IMR-90 (cell line): ENCODE measurements around the gene ZNF358.

ENCODE experiments used
- BHLHE40 ChIP-seq: fragments of 150-350 bp; IDR thresholded peaks from 2 replicates; pipeline ENCODE4 v1.6.1; 2016; ENCODE audit warnings: mild to moderate bottlenecking, low read depth, low read length
- CEBPB ChIP-seq: IDR thresholded peaks from 2 replicates; pipeline ENCODE4 v1.6.1; 2012; ENCODE audit warnings: low read depth, low read length, improper control_type of control experiment
- CHD1 ChIP-seq: IDR thresholded peaks from 2 replicates; pipeline ENCODE4 v1.6.1; 2012; ENCODE audit warnings: low read depth, low read length, improper control_type of control experiment
- MAZ ChIP-seq: IDR thresholded peaks from 2 replicates; pipeline ENCODE4 v1.6.1; 2012; ENCODE audit warnings: low read depth, mild to moderate bottlenecking, low read length, improper control_type of control experiment, moderate library complexity, borderline replicate concordance
- MXI1 ChIP-seq: IDR thresholded peaks from 2 replicates; pipeline ENCODE4 v1.6.1; 2012; ENCODE audit warnings: low read depth, mild to moderate bottlenecking, low read length, moderate library complexity, borderline replicate concordance
- NFE2L2 ChIP-seq: fragments of 150-350 bp; IDR thresholded peaks from 2 replicates; pipeline ENCODE4 v1.6.1; 2016; ENCODE audit warnings: low read depth, mild to moderate bottlenecking, low read length
- POLR2A ChIP-seq: IDR thresholded peaks from 2 replicates; pipeline ENCODE4 v1.6.1; 2012; ENCODE audit warnings: mild to moderate bottlenecking, low read depth, low read length
- RAD21 ChIP-seq: IDR thresholded peaks from 2 replicates; pipeline ENCODE4 v1.6.1; 2012; ENCODE audit warnings: low read length, improper control_type of control experiment
- RCOR1 ChIP-seq: IDR thresholded peaks from 2 replicates; pipeline ENCODE4 v1.6.1; 2012; ENCODE audit warnings: mild to moderate bottlenecking, low read length, improper control_type of control experiment; ENCODE audit not compliant: insufficient replicate concordance
- RFX5 ChIP-seq: IDR thresholded peaks from 2 replicates; pipeline ENCODE4 v1.8.0; 2012; ENCODE audit warnings: low read depth, mild to moderate bottlenecking, low read length, moderate library complexity
- SMC3 ChIP-seq: fragments of 150-350 bp; IDR thresholded peaks from 2 replicates; pipeline ENCODE4 v1.6.1; 2016; ENCODE audit warnings: low read depth, mild to moderate bottlenecking, antibody characterized with exemption, low read length, moderate library complexity
- USF2 ChIP-seq: fragments of 150-350 bp; IDR thresholded peaks from 2 replicates; pipeline ENCODE4 v1.6.1; 2017; ENCODE audit warnings: mild to moderate bottlenecking, antibody characterized with exemption, low read length, low read depth
- TF ChIP-seq, protein P1 (sequence below): conservative IDR thresholded peaks from 2 replicates; pipeline ENCODE4 v1.5.1; 2012; ENCODE audit warnings: mild to moderate bottlenecking, low read depth, low read length, improper control_type of control experiment
- TF ChIP-seq, protein P2 (sequence below): fragments of 150-350 bp; IDR thresholded peaks from 2 replicates; pipeline ENCODE4 v1.6.1; 2016; ENCODE audit warnings: low read depth, mild to moderate bottlenecking, low read length, moderate library complexity, borderline replicate concordance

DNA sequence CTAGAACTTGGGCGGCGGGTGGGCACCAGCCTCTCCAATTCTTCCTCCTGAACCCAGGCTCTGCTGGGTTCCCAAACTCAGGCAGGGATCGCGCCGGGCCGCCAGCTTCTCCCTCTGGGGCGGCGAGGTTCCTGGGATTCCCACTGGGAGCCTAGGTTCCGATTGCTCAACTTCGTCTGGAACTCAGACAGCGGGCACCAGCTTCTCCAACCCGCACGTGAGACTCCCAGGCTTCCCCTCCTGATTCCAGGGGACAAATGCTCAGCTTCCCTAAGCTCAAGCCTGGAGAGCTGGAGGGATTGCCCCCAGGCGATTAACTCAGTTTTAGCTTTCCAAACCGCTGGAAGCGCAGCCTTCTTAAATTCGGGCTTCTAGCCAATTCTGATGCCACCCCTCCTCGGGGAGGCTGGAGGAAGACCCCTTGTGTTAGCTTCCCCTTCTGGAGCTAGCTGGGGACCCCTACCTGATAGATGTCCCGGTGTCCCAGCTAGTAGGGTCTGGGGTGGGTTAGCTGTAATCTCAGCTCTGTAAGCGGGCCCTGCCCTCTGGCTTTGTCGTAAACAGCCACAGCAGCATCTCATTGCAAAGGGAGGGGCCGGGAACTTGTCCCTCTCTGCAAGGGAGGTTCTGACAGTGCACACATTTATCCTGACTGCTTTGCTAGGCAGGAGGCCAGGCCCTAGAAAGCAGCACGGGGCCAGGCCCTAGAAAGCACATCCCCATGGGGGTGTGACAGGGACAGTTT, 7.2 kb downstream of the ZNF358 start:
- TF ChIP-seq POLR2A (no peak), MAZ (no peak), USF2 (no peak), RFX5 (no peak), BHLHE40 (peak; percentile 63), RAD21 (no peak), CEBPB (peak; percentile 80), RCOR1 (no peak), MXI1 (no peak), NFE2L2 (no peak), CHD1 (no peak), SMC3 (no peak)
- TF ChIP-seq, protein P1, sequence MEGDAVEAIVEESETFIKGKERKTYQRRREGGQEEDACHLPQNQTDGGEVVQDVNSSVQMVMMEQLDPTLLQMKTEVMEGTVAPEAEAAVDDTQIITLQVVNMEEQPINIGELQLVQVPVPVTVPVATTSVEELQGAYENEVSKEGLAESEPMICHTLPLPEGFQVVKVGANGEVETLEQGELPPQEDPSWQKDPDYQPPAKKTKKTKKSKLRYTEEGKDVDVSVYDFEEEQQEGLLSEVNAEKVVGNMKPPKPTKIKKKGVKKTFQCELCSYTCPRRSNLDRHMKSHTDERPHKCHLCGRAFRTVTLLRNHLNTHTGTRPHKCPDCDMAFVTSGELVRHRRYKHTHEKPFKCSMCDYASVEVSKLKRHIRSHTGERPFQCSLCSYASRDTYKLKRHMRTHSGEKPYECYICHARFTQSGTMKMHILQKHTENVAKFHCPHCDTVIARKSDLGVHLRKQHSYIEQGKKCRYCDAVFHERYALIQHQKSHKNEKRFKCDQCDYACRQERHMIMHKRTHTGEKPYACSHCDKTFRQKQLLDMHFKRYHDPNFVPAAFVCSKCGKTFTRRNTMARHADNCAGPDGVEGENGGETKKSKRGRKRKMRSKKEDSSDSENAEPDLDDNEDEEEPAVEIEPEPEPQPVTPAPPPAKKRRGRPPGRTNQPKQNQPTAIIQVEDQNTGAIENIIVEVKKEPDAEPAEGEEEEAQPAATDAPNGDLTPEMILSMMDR, result no peak
- TF ChIP-seq, protein P2, sequence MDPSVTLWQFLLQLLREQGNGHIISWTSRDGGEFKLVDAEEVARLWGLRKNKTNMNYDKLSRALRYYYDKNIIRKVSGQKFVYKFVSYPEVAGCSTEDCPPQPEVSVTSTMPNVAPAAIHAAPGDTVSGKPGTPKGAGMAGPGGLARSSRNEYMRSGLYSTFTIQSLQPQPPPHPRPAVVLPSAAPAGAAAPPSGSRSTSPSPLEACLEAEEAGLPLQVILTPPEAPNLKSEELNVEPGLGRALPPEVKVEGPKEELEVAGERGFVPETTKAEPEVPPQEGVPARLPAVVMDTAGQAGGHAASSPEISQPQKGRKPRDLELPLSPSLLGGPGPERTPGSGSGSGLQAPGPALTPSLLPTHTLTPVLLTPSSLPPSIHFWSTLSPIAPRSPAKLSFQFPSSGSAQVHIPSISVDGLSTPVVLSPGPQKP, result no peak
